Loucy (cell line): ENCODE results near the gene EML1.

Source experiments
- EZH2phosphoT487 ChIP-seq: fragments of 200-600 bp; IDR thresholded peaks from 2 replicates; pipeline ENCODE4 v1.6.1; 2018; ENCODE audit warnings: antibody characterized with exemption, mild to moderate bottlenecking, moderate library complexity, borderline replicate concordance
- TF ChIP-seq, protein P1 (sequence below): fragments of 200-600 bp; sonication (generic); conservative IDR thresholded peaks from 2 replicates; pipeline ENCODE4 v1.5.1; 2014; ENCODE audit warnings: mild to moderate bottlenecking, antibody characterized with exemption, low read length

DNA sequence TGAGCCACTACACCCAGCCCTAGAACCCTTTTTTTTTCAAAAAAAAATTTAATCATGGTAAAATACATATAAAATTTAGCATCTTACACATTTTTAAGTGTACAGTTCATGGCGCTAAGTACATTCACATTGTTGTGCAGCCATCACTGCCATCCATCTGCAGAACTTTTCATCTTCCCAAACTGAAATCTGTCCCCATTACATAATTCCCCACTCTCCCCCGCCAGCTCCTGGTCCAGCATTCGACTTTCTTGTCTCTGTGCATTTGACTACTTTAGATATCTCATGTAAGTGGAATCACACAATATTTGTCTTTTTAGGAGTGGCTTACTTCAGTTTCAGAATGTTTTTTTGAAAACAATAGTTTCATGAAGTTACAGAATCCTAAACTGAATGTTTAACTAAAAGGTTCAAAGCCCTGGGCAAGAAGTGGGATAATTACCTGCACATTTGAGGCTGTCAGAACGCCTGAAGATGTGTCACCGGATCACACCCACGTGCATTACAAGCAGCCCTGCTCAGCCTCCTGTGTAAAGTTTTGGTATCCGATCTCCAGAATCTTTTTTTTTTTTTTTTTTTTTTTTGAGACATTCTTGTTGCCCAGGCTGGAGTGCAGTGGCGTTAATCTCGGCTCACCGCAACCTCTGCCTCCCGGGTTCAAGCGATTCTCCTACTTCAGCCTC lies 12.7 kb downstream of the EML1 start:
- TF ChIP-seq, protein P1, sequence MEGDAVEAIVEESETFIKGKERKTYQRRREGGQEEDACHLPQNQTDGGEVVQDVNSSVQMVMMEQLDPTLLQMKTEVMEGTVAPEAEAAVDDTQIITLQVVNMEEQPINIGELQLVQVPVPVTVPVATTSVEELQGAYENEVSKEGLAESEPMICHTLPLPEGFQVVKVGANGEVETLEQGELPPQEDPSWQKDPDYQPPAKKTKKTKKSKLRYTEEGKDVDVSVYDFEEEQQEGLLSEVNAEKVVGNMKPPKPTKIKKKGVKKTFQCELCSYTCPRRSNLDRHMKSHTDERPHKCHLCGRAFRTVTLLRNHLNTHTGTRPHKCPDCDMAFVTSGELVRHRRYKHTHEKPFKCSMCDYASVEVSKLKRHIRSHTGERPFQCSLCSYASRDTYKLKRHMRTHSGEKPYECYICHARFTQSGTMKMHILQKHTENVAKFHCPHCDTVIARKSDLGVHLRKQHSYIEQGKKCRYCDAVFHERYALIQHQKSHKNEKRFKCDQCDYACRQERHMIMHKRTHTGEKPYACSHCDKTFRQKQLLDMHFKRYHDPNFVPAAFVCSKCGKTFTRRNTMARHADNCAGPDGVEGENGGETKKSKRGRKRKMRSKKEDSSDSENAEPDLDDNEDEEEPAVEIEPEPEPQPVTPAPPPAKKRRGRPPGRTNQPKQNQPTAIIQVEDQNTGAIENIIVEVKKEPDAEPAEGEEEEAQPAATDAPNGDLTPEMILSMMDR, result no peak
- no peak for TF ChIP-seq EZH2phosphoT487
